ENCODE results near the gene B3GALT2.

DNA sequence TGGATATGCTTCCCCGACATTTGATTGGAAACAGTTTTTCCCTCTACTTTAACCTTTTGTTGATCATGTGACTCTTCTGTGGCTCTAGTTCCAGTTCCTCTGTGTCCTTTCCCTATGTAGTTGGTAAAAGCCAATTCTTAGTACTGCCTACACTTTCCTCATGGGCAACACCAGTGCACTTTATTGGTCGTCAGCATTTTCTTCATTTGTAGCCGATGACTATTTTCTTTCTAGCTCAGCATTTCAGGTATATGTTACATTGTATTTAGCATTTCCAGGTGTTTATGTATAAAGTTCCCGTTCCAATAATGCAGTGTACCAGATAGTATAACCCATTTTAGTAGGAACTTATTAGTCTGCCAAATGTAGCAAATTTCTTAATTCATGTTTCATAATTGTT, 27.6 kb upstream of the B3GALT2 start:
- TF ChIP-seq, protein P1, sequence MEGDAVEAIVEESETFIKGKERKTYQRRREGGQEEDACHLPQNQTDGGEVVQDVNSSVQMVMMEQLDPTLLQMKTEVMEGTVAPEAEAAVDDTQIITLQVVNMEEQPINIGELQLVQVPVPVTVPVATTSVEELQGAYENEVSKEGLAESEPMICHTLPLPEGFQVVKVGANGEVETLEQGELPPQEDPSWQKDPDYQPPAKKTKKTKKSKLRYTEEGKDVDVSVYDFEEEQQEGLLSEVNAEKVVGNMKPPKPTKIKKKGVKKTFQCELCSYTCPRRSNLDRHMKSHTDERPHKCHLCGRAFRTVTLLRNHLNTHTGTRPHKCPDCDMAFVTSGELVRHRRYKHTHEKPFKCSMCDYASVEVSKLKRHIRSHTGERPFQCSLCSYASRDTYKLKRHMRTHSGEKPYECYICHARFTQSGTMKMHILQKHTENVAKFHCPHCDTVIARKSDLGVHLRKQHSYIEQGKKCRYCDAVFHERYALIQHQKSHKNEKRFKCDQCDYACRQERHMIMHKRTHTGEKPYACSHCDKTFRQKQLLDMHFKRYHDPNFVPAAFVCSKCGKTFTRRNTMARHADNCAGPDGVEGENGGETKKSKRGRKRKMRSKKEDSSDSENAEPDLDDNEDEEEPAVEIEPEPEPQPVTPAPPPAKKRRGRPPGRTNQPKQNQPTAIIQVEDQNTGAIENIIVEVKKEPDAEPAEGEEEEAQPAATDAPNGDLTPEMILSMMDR (IDR thresholded peaks at IDR 0.05) = no peak
- no peak for TF ChIP-seq POLR2A (IDR thresholded peaks at IDR 0.05)

All from ovary (tissue), 3 donors.